ENCODE results near the gene MORC3.

- TF ChIP-seq POLR2A (IDR thresholded peaks at IDR 0.05) (no peak), CTCF (IDR thresholded peaks at IDR 0.05) (no peak), EP300 (IDR thresholded peaks at IDR 0.05) (no peak), POLR2AphosphoS5 (IDR thresholded peaks at IDR 0.05) (no peak)
Observed at GRCh38 chr21:36377391-36377842, 57.4 kb downstream of the MORC3 start.
